HG03103 (cell line): ENCODE data around the gene SPATA22.
"Not testable (repeated sequence)": the region's sequence is repeated elsewhere in the genome, so short reads cannot be mapped to it uniquely, and the experiment has no call there.

ENCODE experiments used
- ATAC-seq: cut with Tn5 transposase; IDR thresholded peaks from one replicate; pipeline ENCODE4 v1.9.1; 2021; ENCODE audit warnings: low read depth; ENCODE audit not compliant: unreplicated experiment

SPATA22 gene, protein sequence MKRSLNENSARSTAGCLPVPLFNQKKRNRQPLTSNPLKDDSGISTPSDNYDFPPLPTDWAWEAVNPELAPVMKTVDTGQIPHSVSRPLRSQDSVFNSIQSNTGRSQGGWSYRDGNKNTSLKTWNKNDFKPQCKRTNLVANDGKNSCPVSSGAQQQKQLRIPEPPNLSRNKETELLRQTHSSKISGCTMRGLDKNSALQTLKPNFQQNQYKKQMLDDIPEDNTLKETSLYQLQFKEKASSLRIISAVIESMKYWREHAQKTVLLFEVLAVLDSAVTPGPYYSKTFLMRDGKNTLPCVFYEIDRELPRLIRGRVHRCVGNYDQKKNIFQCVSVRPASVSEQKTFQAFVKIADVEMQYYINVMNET

DNA sequence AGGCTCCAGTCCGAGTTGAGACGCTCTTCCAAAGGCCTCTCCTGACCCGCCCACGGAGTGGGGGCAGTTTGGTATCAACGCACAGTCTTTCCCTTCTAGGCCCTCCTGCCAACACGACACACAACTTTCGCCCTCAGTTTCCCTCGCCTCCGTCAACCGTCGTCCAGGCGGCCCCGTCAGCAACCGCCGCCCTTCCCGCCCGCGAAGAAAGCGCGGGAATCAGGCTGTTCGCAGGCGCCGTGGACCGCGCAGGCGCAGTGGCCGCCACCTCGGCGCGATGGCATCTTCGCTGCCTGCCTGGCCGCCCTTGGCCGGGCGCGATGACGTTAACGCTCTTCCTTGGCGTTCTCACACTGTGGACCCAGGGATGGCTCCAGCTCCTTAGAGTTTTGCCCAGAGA is at the start of gene SPATA22:
TSS of gene SPATA22 (minus strand) at position 221 of the 400 bp plus-strand sequence. CDS start 2,494 bp downstream, outside the sequence.
- ATAC-seq, result no peak

DNA sequence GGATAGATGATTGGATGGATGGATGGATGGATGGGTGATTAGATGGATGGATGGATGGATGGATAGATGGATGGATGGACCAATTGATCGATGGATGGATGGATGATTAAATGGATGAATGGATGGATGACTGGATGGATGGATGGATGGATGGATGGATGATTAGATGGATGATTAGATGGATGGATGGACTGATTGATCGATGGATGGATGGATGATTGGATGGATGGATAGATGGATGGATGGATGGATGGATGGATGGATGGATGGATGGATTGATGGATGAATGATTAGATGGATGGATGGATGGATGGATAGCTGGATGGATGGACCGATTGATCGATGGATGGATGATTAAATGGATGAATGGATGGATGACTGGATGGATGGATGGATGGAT is 47.9 kb upstream of the SPATA22 start:
- not testable (repeated sequence) for ATAC-seq

DNA sequence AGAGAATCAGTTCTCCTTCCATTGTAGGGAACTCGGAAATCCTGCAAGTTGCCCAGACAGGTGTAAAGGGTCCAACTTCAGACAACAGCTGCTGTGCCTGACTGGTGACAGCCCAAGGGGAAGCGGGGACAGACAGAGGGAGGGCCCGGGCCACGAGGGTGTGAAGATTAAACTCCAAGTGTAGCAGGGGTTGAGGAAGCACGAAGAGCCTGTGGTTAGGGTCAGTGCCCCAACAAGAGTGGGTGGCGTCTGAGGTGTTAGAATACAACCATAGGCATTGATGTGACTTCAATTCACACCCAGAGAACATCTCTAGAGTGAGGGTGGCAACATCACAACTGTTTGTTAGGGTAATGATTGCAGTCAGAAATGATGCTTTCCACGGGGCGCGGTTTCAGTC is 43.3 kb upstream of the SPATA22 start:
- ATAC-seq, result no peak

DNA sequence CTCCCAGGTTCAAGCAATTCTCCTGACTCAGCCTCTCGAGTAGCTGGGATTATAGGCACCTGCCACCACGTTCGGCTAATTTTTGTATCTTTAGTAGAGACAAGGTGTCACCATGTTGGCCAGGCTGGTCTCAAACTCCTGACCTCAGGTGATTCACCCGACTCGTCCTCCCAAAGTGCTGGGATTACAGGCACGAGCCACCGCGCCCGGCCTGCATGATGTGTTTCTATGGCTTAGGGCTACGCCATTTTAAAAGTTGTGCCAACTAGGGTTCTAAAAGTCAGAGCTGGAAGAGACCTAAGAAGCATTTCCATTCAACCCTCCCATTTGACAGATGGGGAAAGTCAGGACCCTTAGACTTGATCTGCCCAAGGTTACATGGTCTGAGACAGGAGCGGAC is 42.5 kb upstream of the SPATA22 start:
- not testable (repeated sequence) for ATAC-seq

DNA sequence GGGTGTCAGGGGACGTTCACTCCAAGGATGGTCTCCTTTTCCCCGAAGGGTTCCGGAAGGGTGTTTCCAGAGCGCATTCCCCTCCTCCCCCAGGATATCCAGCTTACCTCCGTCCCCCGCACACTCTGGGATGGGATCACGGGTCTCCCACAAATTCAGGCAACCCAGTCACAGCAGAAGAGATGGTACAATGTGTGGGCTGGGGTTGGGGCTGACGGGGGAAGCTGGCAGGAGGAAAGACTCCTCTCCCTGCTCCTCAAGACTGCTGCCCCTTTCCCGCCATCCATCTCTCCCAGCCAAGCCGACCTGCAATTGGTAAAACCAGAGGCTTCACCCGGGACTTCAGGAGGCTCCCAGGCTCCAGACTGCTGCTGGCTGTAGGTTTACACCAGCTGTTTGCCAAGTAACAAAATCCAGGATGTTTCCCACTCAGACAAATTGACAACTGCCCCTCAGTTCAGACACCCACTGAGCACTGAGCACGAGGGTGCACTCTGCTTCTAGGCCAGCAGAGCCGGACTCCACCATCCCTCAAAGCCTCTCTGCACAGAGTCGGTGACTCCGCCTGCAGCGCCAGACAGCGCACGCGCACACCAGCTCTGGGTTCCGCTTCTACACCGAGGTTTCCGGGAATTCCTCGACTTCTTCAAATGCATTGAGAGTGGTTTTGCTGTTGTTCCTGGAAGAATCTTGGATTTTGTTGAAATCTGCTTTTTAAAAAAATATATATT is 41.9 kb upstream of the SPATA22 start:
- no peak for ATAC-seq

DNA sequence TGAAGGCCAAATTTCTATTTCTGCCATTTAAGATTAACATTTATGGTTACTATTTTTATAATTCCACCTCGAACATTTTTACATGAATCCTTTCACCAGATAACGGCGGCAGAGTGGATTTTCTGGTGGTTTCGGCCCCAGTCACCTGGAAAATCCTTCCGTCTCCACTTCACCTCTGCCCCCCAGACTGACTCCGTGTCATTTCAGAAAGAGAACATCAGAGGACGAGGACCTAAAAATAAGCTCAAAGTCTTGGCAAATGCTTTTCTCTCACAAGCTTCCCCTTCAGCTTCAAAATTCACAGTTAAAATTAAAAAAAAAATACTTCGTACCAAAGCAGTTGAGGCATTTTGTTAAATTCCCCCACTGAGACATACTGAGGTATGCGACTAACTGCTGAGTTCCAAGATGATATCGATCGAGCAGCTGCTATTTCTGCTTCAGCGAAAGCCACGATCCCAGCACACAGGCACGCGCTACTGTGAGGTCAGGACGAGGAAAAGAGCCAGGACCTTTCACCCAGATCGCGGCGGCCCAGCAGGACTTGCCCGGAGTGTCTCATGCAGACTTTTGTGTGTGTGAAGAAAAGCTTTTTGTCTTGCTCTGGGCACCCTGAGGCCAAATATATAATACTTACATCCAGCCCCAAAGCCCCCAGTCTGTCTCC is 41.0 kb upstream of the SPATA22 start:
- ATAC-seq, result no peak

DNA sequence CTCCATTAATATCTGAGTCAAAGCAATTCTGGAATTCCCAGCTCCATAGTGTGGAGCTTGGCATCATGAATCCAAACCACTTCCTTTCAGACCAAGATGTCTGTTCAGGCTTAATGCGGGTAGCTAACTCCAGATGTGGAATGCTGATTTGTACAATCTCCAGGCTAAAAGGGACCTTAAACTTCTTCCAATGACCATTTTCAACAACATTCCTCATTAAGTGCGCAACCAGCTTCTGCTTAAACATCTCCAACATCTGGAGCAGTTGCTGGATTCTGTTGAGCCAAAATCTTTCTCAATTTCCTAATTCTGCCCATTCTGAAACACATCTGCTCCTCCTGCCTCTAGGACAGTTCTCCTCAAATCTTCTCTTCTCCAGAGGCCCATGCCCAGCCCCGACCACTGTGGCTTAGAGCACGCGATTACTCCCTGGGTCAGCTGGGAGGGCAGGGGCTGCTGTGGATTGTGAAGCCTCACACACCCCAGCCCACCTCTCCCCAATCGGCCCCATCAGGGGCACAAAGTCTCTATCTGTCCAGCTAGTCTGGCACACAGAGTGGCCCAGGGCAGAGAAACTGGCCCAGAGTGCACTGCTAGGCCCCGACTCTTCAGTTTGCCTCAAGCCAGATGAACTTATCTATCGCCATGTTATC is 40.4 kb upstream of the SPATA22 start:
- ATAC-seq, result no peak

DNA sequence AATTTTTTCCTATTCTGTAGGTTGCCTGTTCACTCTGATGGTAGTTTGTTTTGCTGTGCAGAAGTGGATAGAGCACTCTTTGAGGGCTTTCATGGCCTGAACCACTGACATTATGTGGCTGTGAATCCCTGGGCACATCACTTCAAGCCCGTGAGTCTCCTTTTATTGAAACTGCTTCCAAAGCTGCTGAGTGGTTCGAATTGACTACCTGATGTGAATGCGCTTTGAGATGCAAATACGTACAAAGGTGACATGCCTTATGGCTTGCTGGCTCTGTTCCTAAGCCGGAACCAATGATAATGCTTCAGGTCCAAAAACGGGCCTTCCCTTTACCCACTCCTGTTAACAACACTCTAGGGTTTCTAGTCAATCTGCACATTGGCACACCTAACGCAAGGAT is 38.5 kb upstream of the SPATA22 start:
- ATAC-seq, result no peak

DNA sequence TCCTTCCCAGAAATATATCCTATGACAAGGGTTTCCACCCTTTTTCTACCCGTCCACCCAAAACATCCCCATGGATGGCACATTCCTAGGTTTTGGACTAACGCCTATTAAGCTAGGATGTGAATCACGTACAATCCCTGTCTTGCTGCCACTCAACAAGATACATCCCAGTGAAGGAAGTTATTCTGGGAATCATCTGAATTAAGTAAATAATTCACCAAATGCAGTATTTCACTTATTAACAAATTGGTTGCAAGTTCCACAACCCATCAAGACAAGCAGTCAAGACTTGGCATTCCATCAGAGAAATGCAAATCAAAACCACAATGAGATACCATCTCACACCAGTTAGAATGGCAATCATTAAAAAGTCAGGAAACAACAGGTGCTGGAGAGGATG is 36.2 kb upstream of the SPATA22 start:
- no peak for ATAC-seq

DNA sequence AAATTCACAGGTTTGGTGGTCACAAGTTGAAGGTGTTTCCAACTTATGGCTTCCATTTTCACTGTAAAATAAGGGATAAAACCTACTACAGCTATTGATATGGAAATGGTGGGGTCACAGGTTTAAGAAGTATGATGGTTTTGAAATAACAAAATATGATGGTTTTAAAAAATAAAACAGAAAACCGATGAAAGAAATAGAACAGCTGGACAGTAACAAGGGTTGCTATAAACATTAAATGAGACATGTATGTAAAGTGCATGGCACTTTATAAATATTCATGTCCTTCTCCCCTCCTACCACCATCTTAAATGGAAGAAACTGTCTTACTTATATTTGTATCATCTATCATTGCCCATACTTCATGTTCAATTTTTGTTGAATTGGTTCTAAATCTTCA is 35.5 kb upstream of the SPATA22 start:
- no peak for ATAC-seq

DNA sequence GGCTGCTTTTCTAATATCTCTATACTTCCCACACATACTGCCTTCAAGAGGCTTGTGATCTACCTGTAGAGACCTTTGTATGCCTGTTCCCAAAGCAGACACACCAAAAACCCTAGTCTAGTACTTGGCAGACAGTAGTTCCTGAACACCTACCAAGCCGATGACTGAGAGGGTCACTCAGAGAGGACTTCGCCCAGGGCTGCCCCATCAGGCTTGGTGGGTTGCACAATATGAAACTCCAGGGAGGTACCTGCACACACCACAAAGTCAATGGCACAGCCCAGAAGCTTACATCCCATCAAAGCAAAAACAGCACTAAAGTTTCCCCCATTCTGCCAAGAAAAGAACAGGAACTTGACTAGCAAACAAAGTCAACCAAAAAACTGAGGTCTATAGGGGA is 34.4 kb upstream of the SPATA22 start:
- ATAC-seq, result no peak

DNA sequence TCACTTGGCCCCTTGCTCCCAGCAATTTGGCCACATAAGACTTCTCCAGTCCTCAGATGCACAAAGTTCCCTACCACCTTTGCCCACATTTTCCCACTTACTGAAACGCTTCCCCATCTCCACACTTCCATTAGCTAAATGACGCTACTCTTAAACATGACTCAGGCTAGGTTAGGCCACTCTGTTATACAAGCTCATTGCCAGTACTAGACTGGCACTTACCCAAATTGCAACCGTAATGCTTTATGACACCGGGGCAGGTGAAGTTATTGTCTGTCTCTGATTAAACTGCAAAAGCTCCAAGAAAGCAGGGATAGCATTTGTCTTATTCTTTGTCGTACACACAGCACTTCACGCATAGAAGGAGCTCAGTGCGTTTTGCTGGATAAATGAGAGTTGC is 33.4 kb upstream of the SPATA22 start:
- no peak for ATAC-seq

DNA sequence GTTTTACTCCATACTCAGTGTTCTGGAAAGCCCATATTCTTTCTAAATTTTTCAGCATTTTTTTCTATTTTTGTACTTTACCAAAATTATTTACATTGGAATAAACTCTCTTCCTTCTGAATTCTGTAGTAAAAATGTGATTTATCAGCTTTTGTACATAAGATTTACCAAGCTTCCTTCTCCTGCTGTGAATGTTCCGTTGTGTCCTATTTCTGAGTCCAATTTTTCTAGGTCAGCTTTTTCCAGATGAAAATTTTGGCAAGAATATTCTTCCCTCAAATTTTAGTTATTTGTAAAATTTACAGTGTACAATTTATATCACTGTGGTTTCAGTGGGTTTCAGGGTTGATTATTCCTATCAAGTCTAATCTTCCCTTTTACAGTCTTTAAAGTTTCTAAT is 31.7 kb upstream of the SPATA22 start:
- no peak for ATAC-seq

DNA sequence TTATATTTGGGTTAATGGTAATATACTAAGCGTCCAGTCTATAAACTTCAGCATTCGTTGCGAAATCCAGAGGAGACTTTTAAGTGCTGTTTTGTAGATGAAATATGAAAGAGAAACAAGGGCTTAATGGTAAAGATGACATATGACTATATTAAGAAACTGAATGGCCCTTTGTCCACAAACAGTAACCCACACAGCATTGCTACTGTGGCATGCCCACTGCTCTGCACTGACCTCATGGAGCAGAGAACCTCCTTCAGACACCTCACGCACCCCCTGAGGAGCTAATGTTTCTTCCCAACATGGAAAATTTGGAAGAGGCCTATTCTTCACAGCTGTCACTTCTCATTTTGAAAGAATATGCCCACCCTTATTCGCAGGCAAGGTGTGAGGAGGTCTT is 30.8 kb upstream of the SPATA22 start:
- ATAC-seq, result no peak

DNA sequence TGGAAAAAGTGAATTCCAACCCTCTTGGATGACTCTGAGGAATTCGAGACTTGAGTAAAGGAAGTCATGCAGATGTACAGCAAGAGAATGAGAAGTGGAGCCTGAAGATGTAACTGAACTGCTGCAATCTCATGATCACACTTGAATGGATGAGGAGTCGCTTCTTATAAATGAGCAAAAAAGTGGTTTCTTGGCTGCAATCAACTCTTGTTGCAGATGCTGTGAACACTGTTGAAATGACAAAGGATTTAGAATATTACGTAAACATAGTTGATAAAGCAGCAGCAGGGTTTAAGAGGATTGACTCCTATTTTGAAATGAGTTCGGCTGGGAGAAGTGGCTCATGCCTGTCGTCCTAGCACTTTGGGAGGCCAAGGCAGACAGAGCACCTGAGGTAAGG is 29.7 kb upstream of the SPATA22 start:
- no peak for ATAC-seq

DNA sequence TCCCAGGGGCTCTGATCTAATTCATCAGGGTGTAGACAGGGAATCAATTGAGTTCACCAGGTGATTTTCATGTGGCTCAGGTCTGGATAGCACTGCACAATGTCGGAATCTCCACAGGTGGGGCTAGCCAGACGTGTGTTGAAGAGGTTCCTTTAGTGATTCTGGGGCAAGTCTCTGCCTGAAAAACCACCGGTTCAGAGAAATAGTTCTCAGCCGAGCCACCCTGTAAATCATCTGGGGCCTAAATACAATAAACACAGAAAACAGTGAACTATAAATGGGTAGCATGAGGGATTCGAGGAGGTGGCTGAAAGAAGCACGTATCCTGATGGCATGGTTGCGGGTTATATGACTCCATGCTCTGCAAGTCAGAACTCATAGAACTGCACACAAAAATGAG is 25.5 kb upstream of the SPATA22 start:
- ATAC-seq, result no peak

DNA sequence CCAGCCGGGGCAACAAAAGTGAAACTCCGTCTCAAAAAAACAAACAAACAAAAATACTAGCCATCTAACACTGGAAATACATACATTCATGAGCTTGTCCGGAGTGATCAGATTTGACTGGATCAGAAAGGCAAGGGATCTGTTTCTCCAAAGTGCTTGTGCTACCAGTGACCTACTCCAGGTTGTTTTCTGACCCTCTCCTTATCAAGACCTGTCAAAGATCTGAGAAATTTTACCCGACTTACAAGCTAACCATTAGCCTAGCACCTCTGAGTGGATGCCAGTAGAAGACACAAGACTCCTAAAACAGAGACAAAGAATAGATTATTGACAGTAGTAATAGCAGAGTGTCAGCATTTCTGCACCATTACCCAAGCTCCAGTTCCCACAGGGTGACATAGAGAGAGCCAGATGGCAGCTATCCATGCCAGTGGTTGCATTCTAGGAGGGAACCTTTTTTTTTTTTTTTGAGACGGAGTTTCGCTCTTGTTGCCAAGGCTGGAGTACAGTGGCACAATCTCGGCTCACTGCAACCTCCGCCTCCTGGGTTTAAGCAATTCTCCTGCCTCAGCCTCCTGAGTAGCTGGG is 14.0 kb upstream of the SPATA22 start:
- ATAC-seq, result no peak

DNA sequence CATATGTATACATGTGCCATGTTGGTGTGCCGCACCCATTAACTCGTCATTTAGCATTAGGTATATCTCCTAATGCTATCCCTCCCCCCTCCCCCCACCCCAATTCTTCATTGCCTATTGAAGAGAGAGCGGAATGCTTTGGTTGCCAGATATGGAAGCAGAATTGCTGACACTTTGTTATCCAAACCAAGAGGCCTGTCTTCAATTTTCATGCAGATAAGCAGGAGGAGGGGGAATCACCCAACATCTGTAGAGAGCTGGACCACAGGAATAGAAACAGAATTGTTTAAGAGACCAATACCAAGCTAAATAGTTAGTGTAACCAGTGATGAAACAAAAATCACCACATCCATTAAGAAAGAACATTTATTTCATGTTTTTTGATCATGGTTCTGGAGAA is 11.2 kb upstream of the SPATA22 start:
- ATAC-seq, result no peak

DNA sequence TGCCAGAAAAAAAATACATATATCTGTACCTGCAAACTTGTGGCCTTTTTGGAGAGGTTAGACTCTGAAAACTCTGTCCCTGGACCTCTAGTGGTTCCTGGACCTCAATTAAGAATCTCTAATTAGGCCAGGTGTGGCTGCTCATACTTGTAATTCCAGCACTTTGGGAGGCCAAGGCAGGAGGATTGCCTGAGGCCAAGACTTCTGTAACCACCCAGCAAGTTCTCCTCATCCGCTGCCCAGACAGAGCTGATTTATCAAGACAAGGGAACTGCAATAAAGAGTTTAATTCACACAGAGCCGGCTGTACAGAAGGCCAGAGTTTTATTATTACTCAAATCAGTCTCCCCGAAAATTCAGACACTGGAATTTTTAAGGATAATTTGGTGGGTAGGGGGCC is 8.4 kb upstream of the SPATA22 start:
- ATAC-seq, result no peak

DNA sequence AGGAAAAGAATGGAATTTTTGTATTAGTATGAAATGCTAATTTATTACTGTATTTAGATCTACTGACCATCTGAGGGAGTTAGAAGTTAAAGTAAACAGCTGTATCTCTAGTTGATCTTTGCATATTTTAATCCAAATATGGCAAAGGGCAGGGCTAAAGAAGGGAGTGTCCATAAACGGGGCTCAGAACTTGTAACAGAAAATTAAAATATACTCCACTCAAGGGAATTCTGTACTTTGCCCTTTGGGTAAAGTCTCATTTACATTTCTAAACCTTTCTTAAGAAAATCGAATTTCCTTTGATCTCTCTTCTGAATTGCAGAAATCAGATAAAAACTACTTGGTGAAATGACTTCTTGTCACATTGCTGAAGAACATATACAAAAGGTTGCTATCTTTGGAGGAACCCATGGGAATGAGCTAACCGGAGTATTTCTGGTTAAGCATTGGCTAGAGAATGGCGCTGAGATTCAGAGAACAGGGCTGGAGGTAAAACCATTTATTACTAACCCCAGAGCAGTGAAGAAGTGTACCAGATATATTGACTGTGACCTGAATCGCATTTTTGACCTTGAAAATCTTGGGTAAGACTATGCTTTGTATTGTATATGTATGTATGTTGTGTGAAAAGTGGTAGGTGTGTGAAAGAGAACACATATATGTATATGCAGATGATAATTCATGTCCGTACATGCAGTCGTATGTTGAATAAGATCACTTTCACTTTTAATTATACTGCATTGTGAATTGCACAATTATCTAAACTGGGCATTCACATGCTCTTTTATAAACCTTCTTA is 4.4 kb upstream of the SPATA22 start, which contains the start of gene ASPA:
TSS of gene ASPA (plus strand) at position 186 of the 799 bp plus-strand sequence. CDS start at position 349, 163 bp downstream.
- ATAC-seq, result no peak
